GM12878 (cell line): ENCODE data around the gene SARDH.

Source experiments
- BCL11A ChIP-seq: IDR thresholded peaks from 2 replicates; pipeline ENCODE4 v1.6.1; 2011; ENCODE audit warnings: low read depth, low read length
- CREM ChIP-seq: IDR thresholded peaks from 2 replicates; pipeline ENCODE4 v1.6.1; 2014; ENCODE audit warnings: antibody characterized with exemption, low read depth
- POLR2A ChIP-seq: IDR thresholded peaks from 2 replicates; pipeline ENCODE4 v1.6.1; 2011; ENCODE audit warnings: low read depth, mild to moderate bottlenecking, low read length
- TF ChIP-seq, protein P1 (sequence below), 3 experiments: IDR thresholded peaks in 2 of 3; conservative IDR thresholded peaks in 1 of 3; 2 replicates each; pipeline ENCODE4 v1.5.1; 2011; ENCODE audit warnings: low read depth in 3 of 3, low read length in 3 of 3, mild to moderate bottlenecking in 3 of 3, control low read depth in 2 of 3, moderate library complexity in 2 of 3, inconsistent platforms in 1 of 3, mixed read lengths in 1 of 3; ENCODE audit not compliant: control insufficient read depth in 2 of 3, insufficient read depth in 1 of 3; ENCODE audit errors: extremely low read depth in 1 of 3
- TF ChIP-seq, protein P2 (sequence below): fragments of 450-650 bp; IDR thresholded peaks from 2 replicates; pipeline ENCODE4 v1.6.1; 2017; ENCODE audit warnings: mild to moderate bottlenecking

GRCh38 chr9:133731876-133732638, 6.1 kb downstream of the SARDH start:
- TF ChIP-seq POLR2A (no peak), BCL11A (no peak), CREM (no peak)
- TF ChIP-seq, protein P1, sequence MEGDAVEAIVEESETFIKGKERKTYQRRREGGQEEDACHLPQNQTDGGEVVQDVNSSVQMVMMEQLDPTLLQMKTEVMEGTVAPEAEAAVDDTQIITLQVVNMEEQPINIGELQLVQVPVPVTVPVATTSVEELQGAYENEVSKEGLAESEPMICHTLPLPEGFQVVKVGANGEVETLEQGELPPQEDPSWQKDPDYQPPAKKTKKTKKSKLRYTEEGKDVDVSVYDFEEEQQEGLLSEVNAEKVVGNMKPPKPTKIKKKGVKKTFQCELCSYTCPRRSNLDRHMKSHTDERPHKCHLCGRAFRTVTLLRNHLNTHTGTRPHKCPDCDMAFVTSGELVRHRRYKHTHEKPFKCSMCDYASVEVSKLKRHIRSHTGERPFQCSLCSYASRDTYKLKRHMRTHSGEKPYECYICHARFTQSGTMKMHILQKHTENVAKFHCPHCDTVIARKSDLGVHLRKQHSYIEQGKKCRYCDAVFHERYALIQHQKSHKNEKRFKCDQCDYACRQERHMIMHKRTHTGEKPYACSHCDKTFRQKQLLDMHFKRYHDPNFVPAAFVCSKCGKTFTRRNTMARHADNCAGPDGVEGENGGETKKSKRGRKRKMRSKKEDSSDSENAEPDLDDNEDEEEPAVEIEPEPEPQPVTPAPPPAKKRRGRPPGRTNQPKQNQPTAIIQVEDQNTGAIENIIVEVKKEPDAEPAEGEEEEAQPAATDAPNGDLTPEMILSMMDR (IDR thresholded peaks at IDR 0.05 in 2 of 3, conservative IDR thresholded peaks at IDR 0.05 in 1 of 3; ENCODE audit: control insufficient read depth in 2 of 3, extremely low read depth in 1 of 3, insufficient read depth in 1 of 3, low read depth in 3 of 3, low read length in 3 of 3) = no peak
- TF ChIP-seq, protein P2, sequence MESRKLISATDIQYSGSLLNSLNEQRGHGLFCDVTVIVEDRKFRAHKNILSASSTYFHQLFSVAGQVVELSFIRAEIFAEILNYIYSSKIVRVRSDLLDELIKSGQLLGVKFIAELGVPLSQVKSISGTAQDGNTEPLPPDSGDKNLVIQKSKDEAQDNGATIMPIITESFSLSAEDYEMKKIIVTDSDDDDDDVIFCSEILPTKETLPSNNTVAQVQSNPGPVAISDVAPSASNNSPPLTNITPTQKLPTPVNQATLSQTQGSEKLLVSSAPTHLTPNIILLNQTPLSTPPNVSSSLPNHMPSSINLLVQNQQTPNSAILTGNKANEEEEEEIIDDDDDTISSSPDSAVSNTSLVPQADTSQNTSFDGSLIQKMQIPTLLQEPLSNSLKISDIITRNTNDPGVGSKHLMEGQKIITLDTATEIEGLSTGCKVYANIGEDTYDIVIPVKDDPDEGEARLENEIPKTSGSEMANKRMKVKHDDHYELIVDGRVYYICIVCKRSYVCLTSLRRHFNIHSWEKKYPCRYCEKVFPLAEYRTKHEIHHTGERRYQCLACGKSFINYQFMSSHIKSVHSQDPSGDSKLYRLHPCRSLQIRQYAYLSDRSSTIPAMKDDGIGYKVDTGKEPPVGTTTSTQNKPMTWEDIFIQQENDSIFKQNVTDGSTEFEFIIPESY = no peak
